SK-N-SH treated with all-trans-retinoic acid at 6 μM for 48 hours (cell line): ENCODE data around the gene GABBR1.

ENCODE experiments used
- RARB ChIP-seq: fragments of 250-450 bp; sonication (Bioruptor Pico); IDR thresholded peaks from 2 replicates; pipeline ENCODE4 v1.8.0; 2021; ENCODE audit warnings: mild to moderate bottlenecking, moderate library complexity
- ZC3H10 ChIP-seq: fragments of 250-450 bp; sonication (Bioruptor Pico); IDR thresholded peaks from 2 replicates; pipeline ENCODE4 v1.5.1; 2021; ENCODE audit warnings: mild to moderate bottlenecking, moderate library complexity
- ZNF70 ChIP-seq: fragments of 450-650 bp; formaldehyde crosslinking; IDR thresholded peaks from 2 replicates; pipeline ENCODE4 v1.5.0; 2020; ENCODE audit warnings: mild to moderate bottlenecking, moderate library complexity
- TF ChIP-seq, protein P1 (sequence below): fragments of 250-450 bp; sonication (Bioruptor Pico); IDR thresholded peaks from 2 replicates; pipeline ENCODE4 v1.8.0; 2020; ENCODE audit warnings: mild to moderate bottlenecking, moderate library complexity, borderline replicate concordance

DNA sequence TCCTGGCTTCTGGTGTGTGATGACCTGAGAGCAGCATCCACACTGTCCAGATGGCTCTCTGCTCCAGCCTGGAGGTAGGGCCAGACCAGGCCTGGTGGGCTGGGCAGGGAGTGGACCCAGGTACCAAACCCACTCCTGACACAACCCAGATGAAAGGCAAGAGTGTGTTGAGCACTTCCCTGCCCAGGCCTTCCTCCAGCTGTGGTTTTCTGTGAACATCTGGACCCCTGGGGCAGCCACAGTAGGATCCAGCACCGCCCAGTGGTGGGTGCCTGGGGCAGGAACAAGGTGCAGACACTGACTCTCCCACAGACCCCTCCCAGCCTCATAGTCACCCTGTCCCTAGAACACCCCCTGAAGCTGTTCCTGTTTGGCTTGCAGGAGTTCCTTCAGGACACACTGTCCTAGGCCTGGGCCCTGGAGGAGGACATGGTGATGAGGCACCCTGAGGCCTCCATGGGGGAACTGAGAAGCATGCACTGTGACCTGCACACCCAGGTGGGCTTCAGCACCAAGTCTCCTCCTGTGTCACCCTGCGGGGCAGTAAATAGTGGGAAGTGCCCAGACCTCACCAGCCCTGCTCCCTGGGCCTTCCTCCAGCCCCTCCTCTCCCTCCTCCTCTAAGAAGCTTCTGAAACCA lies 102.2 kb downstream of the GABBR1 start:
- TF ChIP-seq ZNF70 (CRISPR knock-in tag) (no peak), RARB (no peak), ZC3H10 (CRISPR knock-in tag) (no peak)
- TF ChIP-seq, protein P1, sequence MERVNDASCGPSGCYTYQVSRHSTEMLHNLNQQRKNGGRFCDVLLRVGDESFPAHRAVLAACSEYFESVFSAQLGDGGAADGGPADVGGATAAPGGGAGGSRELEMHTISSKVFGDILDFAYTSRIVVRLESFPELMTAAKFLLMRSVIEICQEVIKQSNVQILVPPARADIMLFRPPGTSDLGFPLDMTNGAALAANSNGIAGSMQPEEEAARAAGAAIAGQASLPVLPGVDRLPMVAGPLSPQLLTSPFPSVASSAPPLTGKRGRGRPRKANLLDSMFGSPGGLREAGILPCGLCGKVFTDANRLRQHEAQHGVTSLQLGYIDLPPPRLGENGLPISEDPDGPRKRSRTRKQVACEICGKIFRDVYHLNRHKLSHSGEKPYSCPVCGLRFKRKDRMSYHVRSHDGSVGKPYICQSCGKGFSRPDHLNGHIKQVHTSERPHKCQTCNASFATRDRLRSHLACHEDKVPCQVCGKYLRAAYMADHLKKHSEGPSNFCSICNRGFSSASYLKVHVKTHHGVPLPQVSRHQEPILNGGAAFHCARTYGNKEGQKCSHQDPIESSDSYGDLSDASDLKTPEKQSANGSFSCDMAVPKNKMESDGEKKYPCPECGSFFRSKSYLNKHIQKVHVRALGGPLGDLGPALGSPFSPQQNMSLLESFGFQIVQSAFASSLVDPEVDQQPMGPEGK = no peak
